ENCODE measurements around the gene LCNL1.

- TF ChIP-seq CTCF (conservative IDR thresholded peaks at IDR 0.05; ENCODE audit: low read length) (no peak), EZH2phosphoT487 (IDR thresholded peaks at IDR 0.05; ENCODE audit: borderline replicate concordance) (no peak)
Measured at GRCh38 chr9:137027369-137028262, 44.8 kb downstream of the LCNL1 start, which contains the start of gene ABCA2.

Measured in Loucy (cell line).